SU-DHL-6 (cell line): Measurements from ENCODE around the gene RGMA.

Source experiments
- EZH2phosphoT487 ChIP-seq: fragments of 200-600 bp; sonication (generic), shearing (Covaris generic); conservative IDR thresholded peaks from 2 replicates; pipeline ENCODE4 v1.6.1; 2018; ENCODE audit warnings: mild to moderate bottlenecking, antibody characterized with exemption, low read length, moderate library complexity, mixed read lengths
- TF ChIP-seq, protein P1 (sequence below): fragments of 200-600 bp; sonication (generic); IDR thresholded peaks from one replicate; pipeline ENCODE4 v1.5.1; 2017; ENCODE audit warnings: antibody characterized with exemption, mild to moderate bottlenecking, low read length, moderate library complexity; ENCODE audit not compliant: insufficient read depth, poor library complexity, severe bottlenecking

DNA sequence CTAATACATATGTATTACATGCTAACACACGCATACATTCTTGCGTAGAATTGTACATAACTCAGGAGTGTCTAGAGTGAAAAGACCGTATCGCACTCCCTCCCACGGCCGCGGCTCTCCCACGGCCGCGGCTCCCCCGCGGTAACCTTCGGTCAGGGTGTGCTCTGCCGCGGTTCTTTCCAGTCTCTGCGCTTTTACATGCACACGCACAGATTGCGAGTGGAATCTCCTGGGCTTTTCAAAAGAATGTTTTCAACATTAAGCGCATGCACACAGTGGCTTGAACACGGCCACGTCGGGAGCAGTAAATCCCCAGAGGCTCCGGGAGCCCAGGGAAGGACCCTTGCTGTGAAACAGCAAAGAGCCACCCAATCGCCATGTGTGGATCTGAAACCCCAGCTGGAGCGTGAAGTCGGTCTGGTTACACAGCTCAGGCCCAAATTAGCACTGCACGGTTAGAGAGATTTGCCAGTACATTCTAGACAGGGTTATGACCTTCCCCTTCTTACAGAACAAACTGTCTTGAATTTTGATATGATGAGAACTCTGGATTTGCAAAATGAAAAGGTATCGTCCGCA, 805 bp upstream of the RGMA start:
- TF ChIP-seq, protein P1, sequence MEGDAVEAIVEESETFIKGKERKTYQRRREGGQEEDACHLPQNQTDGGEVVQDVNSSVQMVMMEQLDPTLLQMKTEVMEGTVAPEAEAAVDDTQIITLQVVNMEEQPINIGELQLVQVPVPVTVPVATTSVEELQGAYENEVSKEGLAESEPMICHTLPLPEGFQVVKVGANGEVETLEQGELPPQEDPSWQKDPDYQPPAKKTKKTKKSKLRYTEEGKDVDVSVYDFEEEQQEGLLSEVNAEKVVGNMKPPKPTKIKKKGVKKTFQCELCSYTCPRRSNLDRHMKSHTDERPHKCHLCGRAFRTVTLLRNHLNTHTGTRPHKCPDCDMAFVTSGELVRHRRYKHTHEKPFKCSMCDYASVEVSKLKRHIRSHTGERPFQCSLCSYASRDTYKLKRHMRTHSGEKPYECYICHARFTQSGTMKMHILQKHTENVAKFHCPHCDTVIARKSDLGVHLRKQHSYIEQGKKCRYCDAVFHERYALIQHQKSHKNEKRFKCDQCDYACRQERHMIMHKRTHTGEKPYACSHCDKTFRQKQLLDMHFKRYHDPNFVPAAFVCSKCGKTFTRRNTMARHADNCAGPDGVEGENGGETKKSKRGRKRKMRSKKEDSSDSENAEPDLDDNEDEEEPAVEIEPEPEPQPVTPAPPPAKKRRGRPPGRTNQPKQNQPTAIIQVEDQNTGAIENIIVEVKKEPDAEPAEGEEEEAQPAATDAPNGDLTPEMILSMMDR, result no peak
- TF ChIP-seq EZH2phosphoT487, result no peak
